Renal cortex interstitium (tissue), 11 donors: ENCODE results near the gene CD300LG. TPM values are rescaled to one million over a fixed set of nuclear protein-coding genes. Genes with fewer than 3 reads are reported as not detected.

ENCODE experiments used
- DNase-seq, 11 donors: peaks; one replicate each; pipeline ENCODE4 v3.0.0-alpha.2; 2013; ENCODE audit warnings: low read depth in 9 of 11, low spot score in 4 of 11; ENCODE audit errors: extremely low read depth in 1 of 11
- polyA plus RNA-seq, 3 donors: library from polyadenylated mRNA; unstranded; fragments of 120-200 nt; gene quantifications; one replicate each; pipeline ENCODE4 v1.2.1, GENCODE V29; 2013; ENCODE audit not compliant: insufficient read length in 3 of 3

Gene CD300LG
- polyA plus RNA-seq, 3 donors = 0.89 to 1.7 (median 1.3) TPM

- DNase-seq = no peak
Measured at GRCh38 chr17:43897831-43898230, 50.9 kb downstream of the CD300LG start.

- no peak for DNase-seq
Measured at GRCh38 chr17:43898446-43898845, 51.5 kb downstream of the CD300LG start.

- DNase-seq = peak in 10 of 11 donors; percentile 76 to 86 (median 83)
Measured at GRCh38 chr17:43900183-43900857, 53.3 kb downstream of the CD300LG start.

- no peak for DNase-seq
Measured at GRCh38 chr17:43900858-43901754, 54.1 kb downstream of the CD300LG start.

GRCh38 chr17:43901861-43902589 is 55.0 kb downstream of the CD300LG start:
- no peak for DNase-seq

- no peak for DNase-seq
Measured at GRCh38 chr17:43905400-43905984, 58.5 kb downstream of the CD300LG start.

GRCh38 chr17:43905985-43906852 is 59.2 kb downstream of the CD300LG start:
- DNase-seq = peak in 3 of 11 donors; percentile 68 to 80 (median 77)

GRCh38 chr17:43906951-43907424 is 60.0 kb downstream of the CD300LG start:
- DNase-seq = no peak

- DNase-seq = peak in 10 of 11 donors; percentile 58 to 88 (median 82)
Measured at GRCh38 chr17:43907425-43907981, 60.5 kb downstream of the CD300LG start, which contains the start of gene MPP2. Gene MPP2 (minus strand): TSS chr17:43907536. CDS start chr17:43904460, 3,076 bp downstream.

- DNase-seq = peak in 3 of 11 donors; percentile 49 to 66 (median 55)
Measured at GRCh38 chr17:43907998-43908721, 61.2 kb downstream of the CD300LG start.

- no peak for DNase-seq
Measured at GRCh38 chr17:43909537-43910231, 62.7 kb downstream of the CD300LG start.

GRCh38 chr17:43911904-43912303 is 64.9 kb downstream of the CD300LG start:
- no peak for DNase-seq

- no peak for DNase-seq
Measured at GRCh38 chr17:43912635-43913304, 65.8 kb downstream of the CD300LG start.
